ENCODE data around the gene SSU72.

SSU72 gene

GRCh38 chr1:1612104-1612400 lies 37.4 kb upstream of the SSU72 start:
- DNase-seq (ENCODE audit: low read depth in 3 of 3, low spot score in 1 of 3), result no peak

GRCh38 chr1:1610796-1611195 lies 36.1 kb upstream of the SSU72 start:
- DNase-seq (ENCODE audit: low read depth in 3 of 3, low spot score in 1 of 3), result no peak

- no peak for DNase-seq (ENCODE audit: low read depth in 3 of 3, low spot score in 1 of 3)
Measured at GRCh38 chr1:1609822-1610485, 35.3 kb upstream of the SSU72 start.

- no peak for DNase-seq (ENCODE audit: low read depth in 3 of 3, low spot score in 1 of 3)
Measured at GRCh38 chr1:1606232-1606631, 31.6 kb upstream of the SSU72 start.

GRCh38 chr1:1605724-1606123 lies 31.1 kb upstream of the SSU72 start:
- DNase-seq (ENCODE audit: low read depth in 3 of 3, low spot score in 1 of 3), result no peak

GRCh38 chr1:1605034-1605591 lies 30.4 kb upstream of the SSU72 start:
- DNase-seq (ENCODE audit: low read depth in 3 of 3, low spot score in 1 of 3), result no peak

GRCh38 chr1:1604374-1605033 lies 29.8 kb upstream of the SSU72 start:
- DNase-seq (ENCODE audit: low read depth in 3 of 3, low spot score in 1 of 3), result no peak

- no peak for DNase-seq (ENCODE audit: low read depth in 3 of 3, low spot score in 1 of 3)
Measured at GRCh38 chr1:1603671-1604373, 29.2 kb upstream of the SSU72 start.

GRCh38 chr1:1602968-1603506 lies 28.4 kb upstream of the SSU72 start:
- no peak for DNase-seq (ENCODE audit: low read depth in 3 of 3, low spot score in 1 of 3)

GRCh38 chr1:1602304-1602967 lies 27.8 kb upstream of the SSU72 start:
- DNase-seq (ENCODE audit: low read depth in 3 of 3, low spot score in 1 of 3), result no peak

- no peak for DNase-seq (ENCODE audit: low read depth in 3 of 3, low spot score in 1 of 3)
Measured at GRCh38 chr1:1601564-1602303, 27.1 kb upstream of the SSU72 start.

- no peak for DNase-seq (ENCODE audit: low read depth in 3 of 3, low spot score in 1 of 3)
Measured at GRCh38 chr1:1600861-1601563, 26.3 kb upstream of the SSU72 start.

GRCh38 chr1:1599935-1600860 lies 25.5 kb upstream of the SSU72 start, which contains the start of gene FNDC10:
TSS of gene FNDC10 (minus strand) at chr1:1600135. CDS start at chr1:1600015, 120 bp downstream.
- no peak for DNase-seq (ENCODE audit: low read depth in 3 of 3, low spot score in 1 of 3)

- DNase-seq (ENCODE audit: low read depth in 3 of 3, low spot score in 1 of 3), result no peak
Measured at GRCh38 chr1:1599030-1599934, 24.6 kb upstream of the SSU72 start.

- DNase-seq (ENCODE audit: low read depth in 3 of 3, low spot score in 1 of 3), result no peak
Measured at GRCh38 chr1:1598720-1599029, 24.0 kb upstream of the SSU72 start.

- no peak for DNase-seq (ENCODE audit: low read depth in 3 of 3, low spot score in 1 of 3)
Measured at GRCh38 chr1:1598051-1598719, 23.5 kb upstream of the SSU72 start.

- no peak for DNase-seq (ENCODE audit: low read depth in 3 of 3, low spot score in 1 of 3)
Measured at GRCh38 chr1:1597275-1597930, 22.7 kb upstream of the SSU72 start.
